Upper lobe of right lung (tissue), 1 donor: ENCODE measurements around the gene LIX1. TPM values are rescaled to one million over a fixed set of nuclear protein-coding genes. Genes with fewer than 3 reads are reported as not detected.

Experiments used
- ATAC-seq: fragments of 200-7000 bp; cut with Tn5 transposase; one replicate; pipeline ENCODE4 v1.9.1; 2020; ENCODE audit warnings: mild to moderate bottlenecking, moderate library complexity
- DNase-seq: peaks from one replicate; pipeline ENCODE4 v3.0.0-alpha.2; 2020
- H3K27ac ChIP-seq: fragments of 200-600 bp; one replicate; pipeline ENCODE4 v1.8.0; 2022
- H3K27me3 ChIP-seq: fragments of 200-600 bp; one replicate; pipeline ENCODE4 v1.8.0; 2022; ENCODE audit warnings: mild to moderate bottlenecking
- H3K36me3 ChIP-seq: fragments of 200-600 bp; one replicate; pipeline ENCODE4 v1.8.0; 2022
- H3K4me1 ChIP-seq: fragments of 200-600 bp; one replicate; pipeline ENCODE4 v1.8.0; 2022
- H3K4me3 ChIP-seq: fragments of 200-600 bp; one replicate; pipeline ENCODE4 v1.8.0; 2022; ENCODE audit warnings: mild to moderate bottlenecking
- H3K9me3 ChIP-seq: fragments of 200-600 bp; one replicate; pipeline ENCODE4 v1.8.0; 2022
- intact Hi-C: fragments of 100-400 bp; cut with DNase I; formaldehyde crosslinking; loops from one replicate; pipeline ENCODE4 v1.11.0; 2022
- total RNA-seq: library from RNA; stranded (reverse); fragmentation: NEBNext Ultra II Directional; extraction: Animal tissue kit (Norgen Biotek cat#: 25700); gene quantifications from one replicate; pipeline ENCODE4 v1.2.1, GENCODE V29; 2021
- TF ChIP-seq, protein P1 (sequence below): fragments of 200-600 bp; IDR thresholded peaks from one replicate; pipeline ENCODE4 v1.8.0; 2022; ENCODE audit warnings: antibody characterized with exemption
- donor health status: DM: no; HTN: yes; CAD: no; lungs with severe emphysema.

The LIX1 gene
- total RNA-seq, 1 donor from 2014 or later = not detected

DNA sequence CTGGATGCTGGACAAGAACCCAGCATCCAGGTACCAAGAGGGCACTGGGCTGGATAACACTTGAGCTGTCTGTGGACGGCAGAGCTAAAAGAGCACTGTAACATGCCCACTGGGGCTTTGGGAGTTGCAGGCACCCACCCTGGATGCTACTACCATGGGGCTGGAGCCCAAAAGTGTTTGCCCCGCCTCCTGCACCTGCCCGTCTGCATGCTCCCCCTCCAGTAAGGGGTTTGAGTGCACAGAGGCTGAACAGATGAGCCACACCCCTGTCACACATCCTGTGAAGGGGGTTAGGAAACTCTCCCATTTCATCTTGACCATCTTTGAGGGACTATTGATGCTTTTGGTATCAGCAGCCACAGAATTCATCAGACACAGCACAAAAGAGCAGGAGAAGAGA, 69.0 kb downstream of the LIX1 start:
- H3K9me3 ChIP-seq = no peaks in the 10 kb centered on the region
- intact Hi-C loops = no loop called here
- TF ChIP-seq, protein P1, sequence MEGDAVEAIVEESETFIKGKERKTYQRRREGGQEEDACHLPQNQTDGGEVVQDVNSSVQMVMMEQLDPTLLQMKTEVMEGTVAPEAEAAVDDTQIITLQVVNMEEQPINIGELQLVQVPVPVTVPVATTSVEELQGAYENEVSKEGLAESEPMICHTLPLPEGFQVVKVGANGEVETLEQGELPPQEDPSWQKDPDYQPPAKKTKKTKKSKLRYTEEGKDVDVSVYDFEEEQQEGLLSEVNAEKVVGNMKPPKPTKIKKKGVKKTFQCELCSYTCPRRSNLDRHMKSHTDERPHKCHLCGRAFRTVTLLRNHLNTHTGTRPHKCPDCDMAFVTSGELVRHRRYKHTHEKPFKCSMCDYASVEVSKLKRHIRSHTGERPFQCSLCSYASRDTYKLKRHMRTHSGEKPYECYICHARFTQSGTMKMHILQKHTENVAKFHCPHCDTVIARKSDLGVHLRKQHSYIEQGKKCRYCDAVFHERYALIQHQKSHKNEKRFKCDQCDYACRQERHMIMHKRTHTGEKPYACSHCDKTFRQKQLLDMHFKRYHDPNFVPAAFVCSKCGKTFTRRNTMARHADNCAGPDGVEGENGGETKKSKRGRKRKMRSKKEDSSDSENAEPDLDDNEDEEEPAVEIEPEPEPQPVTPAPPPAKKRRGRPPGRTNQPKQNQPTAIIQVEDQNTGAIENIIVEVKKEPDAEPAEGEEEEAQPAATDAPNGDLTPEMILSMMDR = no peak
- H3K4me3 ChIP-seq = no peak overlapping the region
- no peak for DNase-seq
- ATAC-seq = no peak
- no peaks in the 10 kb centered on the region for H3K36me3 ChIP-seq
- H3K4me1 ChIP-seq = no peaks in the 10 kb centered on the region
- H3K27me3 ChIP-seq = peaks cover 3% of the 10 kb centered on the region
- no peak overlapping the region for H3K27ac ChIP-seq

DNA sequence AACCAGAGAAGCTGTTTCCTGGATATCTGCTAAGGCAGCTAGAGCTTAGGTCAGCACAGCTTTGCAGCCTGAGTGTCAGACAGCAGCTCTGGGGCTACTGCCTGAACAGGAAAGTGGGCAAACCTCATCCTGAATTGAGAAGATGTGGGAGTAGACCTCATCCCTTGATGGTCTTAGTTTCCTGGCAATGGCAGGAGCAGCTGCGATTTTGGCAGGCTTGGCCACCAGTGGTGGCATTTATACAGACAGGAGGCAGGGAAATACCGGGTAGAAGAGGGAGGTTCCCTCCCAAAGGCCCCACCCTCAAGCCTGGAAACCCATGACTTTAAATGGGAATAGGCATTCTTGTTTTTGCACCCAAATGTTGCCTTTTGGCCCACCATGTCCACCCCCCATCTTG, 69.7 kb downstream of the LIX1 start:
- TF ChIP-seq, protein P1 = no peak
- peaks cover 3% of the 10 kb centered on the region for H3K27me3 ChIP-seq
- H3K4me1 ChIP-seq = no peaks in the 10 kb centered on the region
- no peak for ATAC-seq
- no peaks in the 10 kb centered on the region for H3K9me3 ChIP-seq
- H3K4me3 ChIP-seq = no peak overlapping the region
- intact Hi-C loops = no loop called here
- no peaks in the 10 kb centered on the region for H3K36me3 ChIP-seq
- no peak for DNase-seq
- no peak overlapping the region for H3K27ac ChIP-seq

DNA sequence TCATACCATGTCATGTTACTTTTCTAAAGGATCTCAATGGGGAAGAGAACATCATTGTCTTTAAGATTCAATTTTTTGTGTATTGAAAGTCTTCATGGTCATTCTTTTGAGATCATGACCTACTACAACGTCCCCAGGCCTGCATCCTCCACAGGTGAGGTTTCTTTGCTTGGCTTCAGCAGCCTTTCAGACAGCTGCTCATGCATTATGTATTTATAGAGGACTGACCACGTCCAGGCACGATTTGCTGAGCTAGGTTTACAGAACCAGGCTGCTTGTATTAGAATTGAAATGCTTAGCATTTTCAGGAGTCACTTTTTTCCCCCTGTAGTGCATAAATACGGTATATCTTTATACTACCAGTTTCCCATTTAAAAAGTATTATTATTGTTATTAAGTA, 70.4 kb downstream of the LIX1 start:
- H3K27ac ChIP-seq = no peak overlapping the region
- DNase-seq (no peak), ATAC-seq (no peak)
- no peaks in the 10 kb centered on the region for H3K4me1 ChIP-seq
- peaks cover under 1% of the 10 kb centered on the region for H3K27me3 ChIP-seq
- no peak overlapping the region for H3K4me3 ChIP-seq
- H3K9me3 ChIP-seq = no peaks in the 10 kb centered on the region
- intact Hi-C loops = no loop called here
- no peaks in the 10 kb centered on the region for H3K36me3 ChIP-seq
- TF ChIP-seq, protein P1 = no peak

DNA sequence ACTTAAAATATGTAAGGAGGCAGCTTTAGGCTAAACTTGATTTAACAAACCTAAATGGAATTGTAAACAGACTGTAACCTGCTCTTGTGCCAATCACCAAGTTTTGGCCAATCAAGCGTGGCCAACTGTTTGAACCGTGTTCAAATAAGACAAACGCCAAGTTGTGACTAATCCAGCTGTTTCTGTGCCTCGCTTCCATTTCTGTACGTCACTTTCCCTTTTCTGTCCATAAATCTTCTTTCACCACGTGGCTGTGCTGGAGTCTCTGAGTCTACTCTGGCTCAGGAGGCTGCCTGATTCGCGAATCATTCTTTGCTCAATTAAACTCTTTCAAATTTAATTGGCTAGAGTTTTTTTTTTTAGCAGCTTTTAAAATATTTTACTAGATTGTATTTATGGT, 71.3 kb downstream of the LIX1 start:
- H3K4me1 ChIP-seq = no peaks in the 10 kb centered on the region
- ATAC-seq (no peak), DNase-seq (no peak)
- TF ChIP-seq, protein P1 = no peak
- H3K9me3 ChIP-seq = no peaks in the 10 kb centered on the region
- no peak overlapping the region for H3K4me3 ChIP-seq
- H3K27ac ChIP-seq = no peak overlapping the region
- no peaks in the 10 kb centered on the region for H3K27me3 ChIP-seq
- H3K36me3 ChIP-seq = no peaks in the 10 kb centered on the region
- intact Hi-C loops = no loop called here

DNA sequence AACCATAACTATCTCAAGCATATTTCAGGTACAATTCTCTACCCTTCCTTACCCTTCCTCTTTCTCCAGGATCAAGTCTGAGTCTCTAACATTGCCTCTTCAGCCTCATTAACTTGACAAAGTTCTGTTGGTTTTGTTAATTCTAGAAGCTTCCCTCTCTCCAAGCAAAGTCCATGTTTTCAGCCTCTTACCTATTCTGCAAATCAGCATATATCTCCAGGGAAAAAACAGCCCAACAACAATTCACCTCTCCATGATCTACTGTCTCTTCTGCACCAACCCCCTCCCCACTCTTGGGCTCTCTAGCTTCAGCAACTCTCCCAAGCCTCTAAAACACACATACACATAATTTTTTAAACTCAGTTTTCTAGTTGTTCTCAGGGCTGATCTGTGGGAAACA, 72.2 kb downstream of the LIX1 start:
- Histone ChIP-seq H3K4me3 (no peak overlapping the region), H3K27me3 (no peaks in the 10 kb centered on the region), H3K27ac (no peak overlapping the region), H3K36me3 (no peaks in the 10 kb centered on the region), H3K9me3 (no peaks in the 10 kb centered on the region), H3K4me1 (no peaks in the 10 kb centered on the region)
- no peak for DNase-seq
- intact Hi-C loops = no loop called here
- no peak for ATAC-seq
- TF ChIP-seq, protein P1 = no peak

DNA sequence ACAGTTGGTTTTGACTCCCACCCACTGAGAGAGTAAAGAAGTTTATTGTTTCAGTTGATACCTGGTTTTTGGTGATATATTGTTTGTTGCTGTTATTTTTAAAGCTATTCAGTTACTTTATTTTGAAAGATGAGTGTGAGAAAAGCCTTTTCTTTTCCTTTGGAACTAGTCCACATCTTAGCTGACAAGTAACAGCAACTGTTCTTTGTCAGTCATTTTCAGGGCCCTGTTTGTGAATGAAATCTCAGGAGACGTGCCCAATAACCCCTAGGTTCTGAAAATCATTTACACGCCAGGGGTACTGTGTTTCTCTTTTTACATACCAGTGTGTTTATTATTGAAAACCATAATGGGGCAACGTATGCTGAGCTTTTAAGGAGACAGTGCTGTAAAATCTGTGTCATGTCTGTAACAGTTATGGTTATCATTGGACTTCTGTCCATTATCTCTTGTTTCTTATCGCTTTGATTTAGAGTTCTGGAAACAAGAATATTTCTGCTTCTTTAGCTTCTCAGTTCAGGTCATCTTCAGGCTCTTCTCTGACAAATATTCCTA, 75.0 kb downstream of the LIX1 start:
- Histone ChIP-seq H3K27me3 (no peaks in the 10 kb centered on the region), H3K4me3 (no peak overlapping the region), H3K4me1 (no peaks in the 10 kb centered on the region), H3K27ac (no peak overlapping the region), H3K9me3 (no peaks in the 10 kb centered on the region), H3K36me3 (no peaks in the 10 kb centered on the region)
- no peak for DNase-seq
- TF ChIP-seq, protein P1 = no peak
- no peak for ATAC-seq
- intact Hi-C loops = no loop called here
